Measurements from ENCODE around the gene NOTUM. TPM values are rescaled to one million over a fixed set of nuclear protein-coding genes. Genes with fewer than 3 reads are reported as not detected.
A peak's percentile ranks its signal among the peaks of the same experiment; 100 is the strongest.

The NOTUM gene
- total and polyA plus RNA-seq, 2 of the 4 experiments (the other 2 are of a cell fraction), result 0.05 TPM; not detected in 1

- ATAC-seq (ENCODE audit: low read depth) (no peak), DNase-seq (no peak)
- Histone ChIP-seq H3K9me1 (ENCODE audit: insufficient read depth, low read length) (peaks cover 25% of the 10 kb centered on the region), H4K8ac (ENCODE audit: low read depth in 2 of 2, low read length in 2 of 2) (peak overlapping the region in 1 of 2 experiments; percentile 46; a peak in 1 of 4 replicates), H4K91ac (ENCODE audit: insufficient read depth, low read depth, low read length) (no peak overlapping the region), H3K27me3 (ENCODE audit: control insufficient read depth, insufficient read depth, low read length) (no peaks in the 10 kb centered on the region), H2BK20ac (ENCODE audit: low read depth, low read length) (no peak overlapping the region), H2BK120ac (ENCODE audit: low read depth, low read length) (no peak overlapping the region), H2AFZ (replicated peaks; ENCODE audit: low read length, poor library complexity) (no peak overlapping the region), H2BK5ac (ENCODE audit: low read depth, low read length, poor library complexity, severe bottlenecking) (no peak overlapping the region), H2AK9ac (replicated peaks; ENCODE audit: low read depth, low read length, poor library complexity) (peak overlapping the region; percentile 84), H3K18ac (ENCODE audit: low read depth, low read length) (no peak overlapping the region), H3K27ac (ENCODE audit: insufficient read depth, low read length) (peak overlapping the region; percentile 3; the same call in 1 of the 2 replicates), H3K56ac (ENCODE audit: extremely low read depth, insufficient read depth, low read length) (no peak overlapping the region), H3K23ac (ENCODE audit: low read depth, low read length) (peak overlapping the region; percentile 65; the same call in 1 of the 2 replicates), H4K5ac (ENCODE audit: low read depth, low read length) (no peak overlapping the region), H3K36me3 (ENCODE audit: control insufficient read depth, insufficient read depth, low read length) (peaks cover 35% of the 10 kb centered on the region), H3K4ac (ENCODE audit: low read depth, low read length) (peak overlapping the region; percentile 54; the same call in 1 of the 2 replicates), H2BK15ac (ENCODE audit: low read depth, low read length) (no peak overlapping the region), H3K4me2 (ENCODE audit: low read depth, low read length) (no peak overlapping the region; the same call in 1 of the 2 replicates), H3K9me3 (ENCODE audit: control insufficient read depth, insufficient read depth, low read length) (no peaks in the 10 kb centered on the region), H2AK5ac (ENCODE audit: low read depth, low read length) (peak overlapping the region; percentile 36; the same call in 1 of the 2 replicates), H4K20me1 (ENCODE audit: insufficient read depth, low read length) (peaks cover 84% of the 10 kb centered on the region), H3K79me1 (ENCODE audit: low read depth in 1 of 2, low read length in 2 of 2) (peaks cover 15 to 83% of the 10 kb centered on the region in 2 experiments), H3K4me1 (ENCODE audit: control insufficient read depth, insufficient read depth, low read length) (peaks cover 36% of the 10 kb centered on the region), H3K14ac (replicated peaks; ENCODE audit: low read depth, low read length) (no peak overlapping the region; the same call in 1 of the 2 replicates), H3K9ac (ENCODE audit: low read depth, low read length) (no peak overlapping the region), H3K4me3 (ENCODE audit: insufficient read depth, low read depth, low read length) (no peak overlapping the region)
- no TSS peak for BruUV-seq (replicated peaks)
- CTCF ChIA-PET, result no interaction called here
- WGBS, 2 experiments (ENCODE audit: extremely low coverage in 2 of 2, insufficient read length in 1 of 2), result 65% methylated on average over 9 of the region's 33 CpGs; no CpG with 5 or more reads in 1 of the 2 experiments
- no peak for TF ChIP-seq ELK1 (IDR thresholded peaks at IDR 0.05; ENCODE audit: borderline replicate concordance, low read depth, low read length)
- TF ChIP-seq MAZ (IDR thresholded peaks at IDR 0.05; ENCODE audit: borderline replicate concordance, low read depth, low read length), result no peak
- TF ChIP-seq BHLHE40 (IDR thresholded peaks at IDR 0.05; ENCODE audit: low read depth, low read length), result no peak
- no peak for TF ChIP-seq SMC3 (IDR thresholded peaks at IDR 0.05; ENCODE audit: low read depth, low read length)
- no peak for TF ChIP-seq RAD21 (IDR thresholded peaks at IDR 0.05; ENCODE audit: low read length)
- no peak for TF ChIP-seq FOS (IDR thresholded peaks at IDR 0.05; ENCODE audit: low read depth, low read length)
- TF ChIP-seq CTCF (conservative IDR thresholded peaks at IDR 0.05; ENCODE audit: low read depth, low read length), result no peak
- TF ChIP-seq MAFK (IDR thresholded peaks at IDR 0.05; ENCODE audit: low read depth, low read length), result no peak
- no peak for TF ChIP-seq NFE2L2 (IDR thresholded peaks at IDR 0.05; ENCODE audit: low read depth, low read length)
- no peak for TF ChIP-seq USF2 (IDR thresholded peaks at IDR 0.05; ENCODE audit: low read depth, low read length)
- no peak for TF ChIP-seq POLR2A (IDR thresholded peaks at IDR 0.05; ENCODE audit: low read depth, low read length)
- no peak for TF ChIP-seq CHD1 (IDR thresholded peaks at IDR 0.05; ENCODE audit: low read depth, low read length)
- TF ChIP-seq CEBPB (IDR thresholded peaks at IDR 0.05; ENCODE audit: low read depth, low read length), result no peak
- dilution Hi-C loops (cut with HindIII; ENCODE audit: low sequenced_read_pairs, unreplicated experiment), result no loop called here
- intact Hi-C loops (cut with micrococcal nuclease), result no loop called here
- POLR2A ChIA-PET (ENCODE audit: unreplicated experiment), result no interaction called here
- in situ Hi-C loops (cut with MboI; ENCODE audit: low sequenced_read_pairs), result no loop called here
These were observed 40.1 kb downstream of the NOTUM start for GRCh38 chr17:81920612-81921536.
